GM10248 (cell line): Measurements from ENCODE around the gene DCUN1D4.

Experiments
- CTCF ChIA-PET: fragments of 300-600 bp; sonication (Branson Sonifier 250); formaldehyde crosslinking; extraction: SDS; loops from one replicate; lab custom pipeline; 2021; ENCODE audit warnings: antibody characterized with exemption; lab: Yijun Ruan, JAX
- POLR2A ChIA-PET: fragments of 350-650 bp; sonication (Branson Sonifier 250); formaldehyde crosslinking; extraction: SDS; loops from one replicate; lab custom pipeline; 2020; ENCODE audit warnings: antibody characterized with exemption; lab: Yijun Ruan, JAX
- DNase-seq: peaks from one replicate; pipeline ENCODE4 v3.0.0; 2012; ENCODE audit errors: extremely low spot score
- TF ChIP-seq, protein P1 (sequence below): IDR thresholded peaks from 2 replicates; pipeline ENCODE4 v1.5.1; 2012; ENCODE audit warnings: mild to moderate bottlenecking, low read depth; ENCODE audit errors: extremely low read depth, missing control alignments, control extremely low read depth

Gene DCUN1D4

DNA sequence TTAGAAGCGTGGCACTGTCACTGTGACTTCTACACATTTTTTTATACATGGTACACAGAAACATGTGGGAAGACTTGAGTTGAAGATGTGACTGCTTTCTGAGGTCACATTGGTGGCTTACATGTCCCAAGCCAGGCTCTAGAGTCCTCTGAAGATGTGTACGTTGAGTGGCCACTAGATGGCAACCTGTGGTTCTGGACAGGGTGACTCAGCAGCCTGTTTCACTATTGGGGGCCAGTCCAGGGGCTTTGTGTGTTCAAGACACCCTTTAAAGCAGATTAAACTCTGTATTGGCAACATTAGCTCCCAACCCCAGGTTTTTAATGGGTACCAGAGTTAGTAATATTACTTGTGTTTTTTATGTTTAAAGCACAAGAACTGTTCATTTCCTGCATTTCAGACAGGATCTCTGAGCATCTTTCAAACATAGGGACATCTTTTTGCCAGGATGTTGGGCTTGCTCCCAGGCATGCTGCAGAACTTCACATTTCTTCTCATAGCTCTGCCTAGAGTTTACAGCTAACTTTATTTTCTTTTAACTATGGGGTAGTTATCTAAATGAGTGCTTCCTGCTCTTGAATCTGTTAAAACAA lies 53.0 kb downstream of the DCUN1D4 start:
- DNase-seq = peak; percentile 70
- TF ChIP-seq, protein P1, sequence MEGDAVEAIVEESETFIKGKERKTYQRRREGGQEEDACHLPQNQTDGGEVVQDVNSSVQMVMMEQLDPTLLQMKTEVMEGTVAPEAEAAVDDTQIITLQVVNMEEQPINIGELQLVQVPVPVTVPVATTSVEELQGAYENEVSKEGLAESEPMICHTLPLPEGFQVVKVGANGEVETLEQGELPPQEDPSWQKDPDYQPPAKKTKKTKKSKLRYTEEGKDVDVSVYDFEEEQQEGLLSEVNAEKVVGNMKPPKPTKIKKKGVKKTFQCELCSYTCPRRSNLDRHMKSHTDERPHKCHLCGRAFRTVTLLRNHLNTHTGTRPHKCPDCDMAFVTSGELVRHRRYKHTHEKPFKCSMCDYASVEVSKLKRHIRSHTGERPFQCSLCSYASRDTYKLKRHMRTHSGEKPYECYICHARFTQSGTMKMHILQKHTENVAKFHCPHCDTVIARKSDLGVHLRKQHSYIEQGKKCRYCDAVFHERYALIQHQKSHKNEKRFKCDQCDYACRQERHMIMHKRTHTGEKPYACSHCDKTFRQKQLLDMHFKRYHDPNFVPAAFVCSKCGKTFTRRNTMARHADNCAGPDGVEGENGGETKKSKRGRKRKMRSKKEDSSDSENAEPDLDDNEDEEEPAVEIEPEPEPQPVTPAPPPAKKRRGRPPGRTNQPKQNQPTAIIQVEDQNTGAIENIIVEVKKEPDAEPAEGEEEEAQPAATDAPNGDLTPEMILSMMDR = peak; percentile 74
- ChIA-PET POLR2A (no interaction called here), CTCF (interaction anchor here (0.8 to 4.2 kb wide), 27 partner anchors 9 to 767 kb away, joined by 3 to 41 read pairs (median 5); partner anchors contain the start of genes DCUN1D4 and LRRC66)

DNA sequence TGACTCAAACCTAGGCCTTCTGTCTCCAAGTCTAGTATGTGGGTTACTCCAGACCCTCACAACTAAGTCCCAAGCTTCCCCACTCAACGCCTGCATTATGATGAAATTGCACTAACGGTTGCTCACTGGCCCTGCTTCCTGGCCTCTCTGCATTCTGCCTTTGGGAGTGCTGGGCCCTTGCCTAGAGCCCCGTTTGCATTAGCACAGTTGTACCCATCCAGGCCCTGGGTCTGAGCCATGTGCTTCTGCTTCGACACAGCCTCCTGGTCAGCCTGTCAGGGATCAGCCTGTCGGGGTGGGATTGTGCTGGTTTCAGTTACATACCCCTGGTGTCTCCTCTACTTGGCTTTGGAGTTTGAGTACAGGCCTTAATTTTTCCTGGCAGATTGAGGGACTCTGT lies 58.4 kb downstream of the DCUN1D4 start:
- ChIA-PET CTCF (no interaction called here), POLR2A (no interaction called here)
- TF ChIP-seq, protein P1 = no peak
- DNase-seq = no peak

DNA sequence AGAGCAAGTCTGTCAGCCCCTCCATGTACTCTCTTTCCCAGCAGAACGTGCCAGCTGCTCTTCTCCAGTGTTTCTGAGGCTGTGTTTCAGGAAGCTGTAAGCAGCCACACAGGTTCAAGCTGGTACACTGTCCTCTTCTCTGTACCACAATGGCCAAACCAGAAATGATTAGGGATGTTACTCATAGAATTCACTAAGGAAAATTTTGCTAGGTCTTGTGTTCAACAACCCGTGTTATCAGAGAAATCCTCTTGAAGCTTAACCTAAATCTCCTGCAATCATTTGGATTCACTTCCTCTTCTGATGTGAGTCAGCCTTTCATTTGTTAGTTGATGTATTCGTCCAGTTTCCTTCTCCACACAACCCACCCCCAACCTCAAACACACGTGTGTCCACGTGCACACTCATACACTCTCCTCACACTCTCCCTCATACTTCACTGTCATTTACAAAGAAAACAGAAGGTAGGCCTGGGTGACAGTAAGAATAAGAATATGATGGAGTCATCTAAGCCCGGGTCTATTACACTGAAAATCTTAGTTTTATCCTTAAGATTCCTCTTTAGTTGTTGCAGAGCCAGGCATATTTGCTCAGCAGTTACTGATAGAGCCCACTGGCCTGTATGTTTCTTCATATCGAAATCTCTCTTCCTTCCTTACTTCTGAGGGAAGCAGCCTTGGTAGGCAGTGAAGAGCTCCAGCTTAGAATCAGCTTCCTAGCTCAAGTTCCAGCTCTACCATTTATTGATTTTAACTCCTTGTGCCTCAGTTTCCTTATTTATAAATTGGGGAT lies 63.4 kb downstream of the DCUN1D4 start:
- DNase-seq = peak; percentile 51
- CTCF ChIA-PET = interaction anchor here (1.1 to 5.0 kb wide), 4 partner anchors 9 to 119 kb away, joined by 3 to 41 read pairs (median 4); no protein-coding TSS in a partner anchor

DNA sequence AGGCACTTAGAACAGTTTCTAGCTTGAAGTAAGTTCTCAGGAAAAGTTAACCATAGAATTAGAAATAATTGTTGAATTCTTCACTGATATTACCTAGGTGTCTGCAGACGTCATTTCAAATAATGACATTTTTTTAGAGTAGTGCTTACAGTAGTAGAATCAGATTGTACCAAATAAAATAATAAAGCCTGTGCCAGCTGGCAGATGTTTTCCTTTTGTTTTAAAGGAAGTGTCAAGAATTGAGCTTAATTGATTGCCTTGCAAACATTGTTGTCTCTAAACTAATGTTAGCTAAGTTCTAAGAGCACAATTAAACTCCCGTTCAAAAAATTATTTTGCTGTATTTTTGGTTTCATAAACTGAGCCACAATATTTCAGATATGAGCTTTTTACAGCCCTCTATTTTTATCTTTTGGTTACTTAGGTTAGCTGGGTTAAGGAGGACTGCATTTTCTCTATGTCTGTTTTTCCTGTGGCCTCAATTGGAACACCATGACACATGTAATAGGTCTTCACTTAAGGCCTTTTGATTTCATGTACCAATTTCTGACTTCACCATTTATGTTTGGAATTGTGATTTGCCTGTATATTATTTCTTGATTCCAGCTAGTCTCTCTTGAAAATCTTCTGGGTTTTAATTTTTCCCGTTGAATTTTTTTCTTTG lies 64.2 kb downstream of the DCUN1D4 start:
- CTCF ChIA-PET = interaction anchor here (0.8 to 5.0 kb wide), 6 partner anchors 10 to 132 kb away, joined by 3 to 41 read pairs (median 3); no protein-coding TSS in a partner anchor
- POLR2A ChIA-PET = interaction anchor here (0.5 kb wide), 1 partner anchor 145 kb away, joined by 3 read pairs; no protein-coding TSS in a partner anchor
- TF ChIP-seq, protein P1 = no peak
- no peak for DNase-seq

More for the DNA sequence above, 63.4 kb downstream of the DCUN1D4 start:
- TF ChIP-seq, protein P1 = no peak
- POLR2A ChIA-PET = no interaction called here

DNA sequence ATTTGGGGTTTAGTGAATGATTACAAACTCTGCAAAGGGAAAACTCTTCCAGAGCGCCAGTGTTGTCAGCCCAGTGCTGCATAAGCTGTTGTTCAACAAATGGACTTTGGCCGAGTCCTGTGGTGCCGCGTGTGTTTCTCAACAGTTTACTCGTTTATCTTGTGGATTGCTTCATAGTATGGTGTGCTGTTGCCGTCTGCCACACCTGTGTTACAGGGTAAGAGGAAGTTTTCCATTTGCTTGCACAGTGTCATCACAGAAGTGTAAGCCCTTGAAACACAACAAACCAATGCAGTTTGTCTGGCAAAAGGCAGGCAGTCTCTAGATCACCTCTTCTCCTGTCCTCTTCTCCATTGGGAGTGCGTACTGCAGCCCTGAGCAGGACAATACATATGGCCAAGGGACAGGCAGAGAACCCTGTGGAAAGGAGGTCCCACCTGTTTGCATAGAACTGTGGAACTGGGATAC lies 66.3 kb downstream of the DCUN1D4 start:
- no peak for DNase-seq
- ChIA-PET CTCF (interaction anchor here (1.2 kb wide), 1 partner anchor 13 kb away, joined by 6 read pairs; no protein-coding TSS in a partner anchor), POLR2A (no interaction called here)
- TF ChIP-seq, protein P1 = no peak

DNA sequence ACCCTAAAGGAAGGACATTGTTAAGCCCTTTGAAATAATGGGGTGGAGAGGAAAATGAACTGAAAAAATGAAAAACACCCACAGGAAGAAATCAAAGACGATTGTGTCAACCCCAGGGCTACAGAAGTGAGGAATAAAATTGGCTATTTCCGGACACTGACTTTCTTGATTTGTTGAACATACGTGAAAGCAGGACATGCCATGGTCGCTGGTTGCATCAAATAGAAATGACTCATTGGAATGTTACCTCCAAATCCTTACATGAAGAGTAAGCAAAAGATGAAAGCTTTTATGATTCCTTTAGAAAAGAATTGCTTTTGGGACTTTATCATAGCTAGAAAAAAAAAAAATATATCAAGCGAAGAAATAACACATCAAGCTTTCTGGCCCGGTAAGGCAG lies 75.3 kb downstream of the DCUN1D4 start:
- POLR2A ChIA-PET = no interaction called here
- CTCF ChIA-PET = interaction anchor here (2.2 kb wide), 1 partner anchor 7 kb away, joined by 7 read pairs; no protein-coding TSS in a partner anchor
- DNase-seq = no peak
- TF ChIP-seq, protein P1 = no peak
